ENCODE results near the gene WIPF2. TPM values are rescaled to one million over a fixed set of nuclear protein-coding genes. Genes with fewer than 3 reads are reported as not detected.

Gene WIPF2
- total and polyA plus RNA-seq, 2 donors (not counting 1 experiment from before 2014, with no cell fraction given), result 7.7 to 48.4 TPM

- ChIA-PET CTCF (interaction anchor here (0.9 kb wide), 1 partner anchor 76 kb away, joined by 3 read pairs; no protein-coding TSS in a partner anchor), POLR2A (no interaction called here)
- WGBS (ENCODE audit: insufficient coverage), result 100% methylated on average over 1 of the region's 1 CpG
- DNase-seq (no peak), ATAC-seq (ENCODE audit: low read depth) (no peak)
- Histone ChIP-seq H4K20me1 (ENCODE audit: control insufficient read depth, insufficient read depth, low read length, poor library complexity, severe bottlenecking) (no peaks in the 10 kb centered on the region), H3K9me3 (ENCODE audit: control extremely low read depth in 1 of 3, control insufficient read depth in 2 of 3, insufficient read depth in 1 of 3, low read length in 2 of 3) (peaks cover 0 to 8% (median 0%) of the 10 kb centered on the region in 3 donors), H3K36me3 (replicated peaks in 1 of 2; ENCODE audit: control extremely low read depth in 1 of 2, control insufficient read depth in 1 of 2, extremely low read depth in 1 of 2, insufficient read depth in 2 of 2, low read length in 1 of 2) (peaks cover 3 to 72% of the 10 kb centered on the region in 2 experiments), H3K4me1 (ENCODE audit: control insufficient read depth in 2 of 2, insufficient read depth in 2 of 2, low read length in 2 of 2) (peaks cover 11 to 17% of the 10 kb centered on the region in 2 donors), H3K4me3 (ENCODE audit: control extremely low read depth in 1 of 5, extremely low read depth in 1 of 5, insufficient read depth in 1 of 5, low read depth in 2 of 5, low read length in 4 of 5) (no peak overlapping the region), H3K4me2 (replicated peaks; ENCODE audit: low read depth, low read length, poor library complexity, severe bottlenecking) (no peak overlapping the region), H3K79me2 (ENCODE audit: control insufficient read depth, insufficient read depth, low read length) (peaks cover 5% of the 10 kb centered on the region), H2AFZ (ENCODE audit: insufficient read depth, low read depth, low read length, poor library complexity, severe bottlenecking) (no peak overlapping the region), H3K27ac (ENCODE audit: low read length in 2 of 2) (no peak overlapping the region), H3K9ac (ENCODE audit: low read length) (no peak overlapping the region), H3K27me3 (replicated peaks in 1 of 4; ENCODE audit: control extremely low read depth in 1 of 4, control insufficient read depth in 3 of 4, insufficient read depth in 4 of 4, low read length in 3 of 4) (no peaks in the 10 kb centered on the region)
- no peaks in the 10 kb centered on the region for H3K27me3 Mint-ChIP-seq
- peak overlapping the region; percentile 41 for H3K27ac Mint-ChIP-seq
- TF ChIP-seq CTCF (IDR thresholded peaks at IDR 0.05) (no peak), EZH2 (IDR thresholded peaks at IDR 0.05; ENCODE audit: borderline replicate concordance, insufficient read depth, low read depth, low read length, poor library complexity, severe bottlenecking) (no peak)
- peaks cover 10% of the 10 kb centered on the region for H3K4me1 Mint-ChIP-seq
- no peak overlapping the region for H3K4me3 Mint-ChIP-seq
- H3K9me3 Mint-ChIP-seq (ENCODE audit: insufficient read depth), result no peaks in the 10 kb centered on the region
- intact Hi-C loops (cut with micrococcal nuclease), result no loop called here
Observed at GRCh38 chr17:40278414-40278813, 59.3 kb downstream of the WIPF2 start.

GRCh38 chr17:40279402-40279801, 60.3 kb downstream of the WIPF2 start:
- H2AFZ ChIP-seq (ENCODE audit: insufficient read depth, low read depth, low read length, poor library complexity, severe bottlenecking), result no peak overlapping the region
- H3K27me3 ChIP-seq (replicated peaks in 1 of 4; ENCODE audit: control extremely low read depth in 1 of 4, control insufficient read depth in 3 of 4, insufficient read depth in 4 of 4, low read length in 3 of 4), result no peaks in the 10 kb centered on the region
- H3K9ac ChIP-seq (ENCODE audit: low read length), result no peak overlapping the region
- TF ChIP-seq CTCF (IDR thresholded peaks at IDR 0.05) (no peak), EZH2 (IDR thresholded peaks at IDR 0.05; ENCODE audit: borderline replicate concordance, insufficient read depth, low read depth, low read length, poor library complexity, severe bottlenecking) (no peak)
- Mint-ChIP-seq H3K4me3 (no peak overlapping the region), H3K4me1 (peaks cover 9% of the 10 kb centered on the region), H3K9me3 (ENCODE audit: insufficient read depth) (no peaks in the 10 kb centered on the region), H3K27me3 (no peaks in the 10 kb centered on the region), H3K27ac (no peak overlapping the region)
- H3K4me3 ChIP-seq (ENCODE audit: control extremely low read depth in 1 of 5, extremely low read depth in 1 of 5, insufficient read depth in 1 of 5, low read depth in 2 of 5, low read length in 4 of 5), result no peak overlapping the region
- H4K20me1 ChIP-seq (ENCODE audit: control insufficient read depth, insufficient read depth, low read length, poor library complexity, severe bottlenecking), result no peaks in the 10 kb centered on the region
- H3K4me2 ChIP-seq (replicated peaks; ENCODE audit: low read depth, low read length, poor library complexity, severe bottlenecking), result no peak overlapping the region
- intact Hi-C loops (cut with micrococcal nuclease), result no loop called here
- H3K36me3 ChIP-seq (replicated peaks in 1 of 2; ENCODE audit: control extremely low read depth in 1 of 2, control insufficient read depth in 1 of 2, extremely low read depth in 1 of 2, insufficient read depth in 2 of 2, low read length in 1 of 2), result peaks cover 0 to 62% of the 10 kb centered on the region in 2 experiments
- ATAC-seq (ENCODE audit: low read depth) (no peak), DNase-seq (no peak)
- WGBS (ENCODE audit: insufficient coverage), result 100% methylated on average over 3 of the region's 4 CpGs
- no peak overlapping the region for H3K27ac ChIP-seq (ENCODE audit: low read length in 2 of 2)
- ChIA-PET CTCF (no interaction called here), POLR2A (no interaction called here)
- peaks cover 11 to 15% of the 10 kb centered on the region in 2 donors for H3K4me1 ChIP-seq (ENCODE audit: control insufficient read depth in 2 of 2, insufficient read depth in 2 of 2, low read length in 2 of 2)
- H3K79me2 ChIP-seq (ENCODE audit: control insufficient read depth, insufficient read depth, low read length), result no peaks in the 10 kb centered on the region
- H3K9me3 ChIP-seq (ENCODE audit: control extremely low read depth in 1 of 3, control insufficient read depth in 2 of 3, insufficient read depth in 1 of 3, low read length in 2 of 3), result peaks cover 0 to 7% (median 0%) of the 10 kb centered on the region in 3 donors
